Measurements from ENCODE around the gene ZNF273. TPM values are rescaled to one million over a fixed set of nuclear protein-coding genes. Genes with fewer than 3 reads are reported as not detected.

The ZNF273 gene
- polyA plus RNA-seq, 1 of the 3 experiments (the other 2 are of a cell fraction) = 2.3 TPM

- no peak overlapping the region for H3K4me2 ChIP-seq
- H4K20me1 ChIP-seq (ENCODE audit: insufficient read depth) = no peaks in the 10 kb centered on the region
- POLR2A ChIA-PET = no interaction called here
- no peak overlapping the region for H3K27ac ChIP-seq (ENCODE audit: low read depth in 2 of 2, low read length in 1 of 2)
- no peaks in the 10 kb centered on the region for H3K9me2 ChIP-seq
- 63% methylated on average over 9 of the region's 11 CpGs for WGBS (ENCODE audit: low lambda C conversion rate)
- CTCF ChIA-PET = no interaction called here
- no peak overlapping the region for H3K9ac ChIP-seq
- no peaks in the 10 kb centered on the region for H3K36me3 ChIP-seq (replicated peaks in 1 of 2; ENCODE audit: control insufficient read depth in 1 of 2, insufficient read depth in 2 of 2, low read length in 1 of 2)
- DNase-seq = no peak
- no peak overlapping the region for H3K4me3 ChIP-seq (ENCODE audit: low read depth in 2 of 2, low read length in 1 of 2)
- H3F3A ChIP-seq (replicated peaks; ENCODE audit: insufficient read depth) = no peaks in the 10 kb centered on the region
- no peaks in the 10 kb centered on the region for H3K4me1 ChIP-seq (ENCODE audit: control insufficient read depth in 1 of 2, insufficient read depth in 2 of 2, low read depth in 1 of 2, low read length in 1 of 2)
- H3K9me3 ChIP-seq = no peaks in the 10 kb centered on the region
- TF ChIP-seq RCOR1 (IDR thresholded peaks at IDR 0.05; ENCODE audit: low read length) (no peak), MEF2A (IDR thresholded peaks at IDR 0.05; ENCODE audit: borderline replicate concordance, low read depth) (no peak), CHD2 (IDR thresholded peaks at IDR 0.05; ENCODE audit: low read length, partially characterized antibody) (no peak), EZH2phosphoT487 (IDR thresholded peaks at IDR 0.05; ENCODE audit: borderline replicate concordance, low read depth) (no peak), SIN3A (IDR thresholded peaks at IDR 0.05; ENCODE audit: borderline replicate concordance, low read depth, low read length) (no peak)
- TF ChIP-seq, protein P1, sequence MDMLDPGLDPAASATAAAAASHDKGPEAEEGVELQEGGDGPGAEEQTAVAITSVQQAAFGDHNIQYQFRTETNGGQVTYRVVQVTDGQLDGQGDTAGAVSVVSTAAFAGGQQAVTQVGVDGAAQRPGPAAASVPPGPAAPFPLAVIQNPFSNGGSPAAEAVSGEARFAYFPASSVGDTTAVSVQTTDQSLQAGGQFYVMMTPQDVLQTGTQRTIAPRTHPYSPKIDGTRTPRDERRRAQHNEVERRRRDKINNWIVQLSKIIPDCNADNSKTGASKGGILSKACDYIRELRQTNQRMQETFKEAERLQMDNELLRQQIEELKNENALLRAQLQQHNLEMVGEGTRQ (IDR thresholded peaks at IDR 0.05; ENCODE audit: borderline replicate concordance, low read depth, low read length) = no peak
- H3K27me3 ChIP-seq (ENCODE audit: insufficient read depth) = no peaks in the 10 kb centered on the region; the same call in 1 of the 2 replicates
- H3K79me2 ChIP-seq (ENCODE audit: insufficient read depth) = no peaks in the 10 kb centered on the region
- H2AFZ ChIP-seq (ENCODE audit: low read depth) = no peak overlapping the region
Measured at GRCh38 chr7:64868499-64868898, 34.6 kb upstream of the ZNF273 start.

- H3K79me2 ChIP-seq (ENCODE audit: insufficient read depth) = no peaks in the 10 kb centered on the region
- no peak overlapping the region for H2AFZ ChIP-seq (ENCODE audit: low read depth)
- POLR2A ChIA-PET = no interaction called here
- H3F3A ChIP-seq (replicated peaks; ENCODE audit: insufficient read depth) = no peaks in the 10 kb centered on the region
- no peaks in the 10 kb centered on the region for H3K36me3 ChIP-seq (replicated peaks in 1 of 2; ENCODE audit: control insufficient read depth in 1 of 2, insufficient read depth in 2 of 2, low read length in 1 of 2)
- TF ChIP-seq ELF1 (IDR thresholded peaks at IDR 0.05) (no peak), TEAD4 (IDR thresholded peaks at IDR 0.05; ENCODE audit: borderline replicate concordance, insufficient read depth) (no peak), MXI1 (IDR thresholded peaks at IDR 0.05; ENCODE audit: low read depth, low read length) (no peak), TAF1 (IDR thresholded peaks at IDR 0.05; ENCODE audit: borderline replicate concordance, low read depth, low read length) (no peak), RCOR1 (IDR thresholded peaks at IDR 0.05; ENCODE audit: low read length) (no peak), FOSL2 (IDR thresholded peaks at IDR 0.05; ENCODE audit: borderline replicate concordance, low read depth) (no peak), EP300 (IDR thresholded peaks at IDR 0.05; ENCODE audit: borderline replicate concordance in 1 of 2, low read depth in 1 of 2, low read length in 1 of 2) (no peak), FOXJ3 (CRISPR knock-in tag; IDR thresholded peaks at IDR 0.05) (no peak), FOXM1 (IDR thresholded peaks at IDR 0.05; ENCODE audit: low read depth) (no peak), RXRA (IDR thresholded peaks at IDR 0.05; ENCODE audit: borderline replicate concordance, low read depth) (no peak), IRF3 (IDR thresholded peaks at IDR 0.05; ENCODE audit: low read depth, low read length) (no peak)
- TF ChIP-seq, protein P2, sequence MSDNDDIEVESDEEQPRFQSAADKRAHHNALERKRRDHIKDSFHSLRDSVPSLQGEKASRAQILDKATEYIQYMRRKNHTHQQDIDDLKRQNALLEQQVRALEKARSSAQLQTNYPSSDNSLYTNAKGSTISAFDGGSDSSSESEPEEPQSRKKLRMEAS (IDR thresholded peaks at IDR 0.05; ENCODE audit: low read depth) = no peak
- TF ChIP-seq, protein P3, sequence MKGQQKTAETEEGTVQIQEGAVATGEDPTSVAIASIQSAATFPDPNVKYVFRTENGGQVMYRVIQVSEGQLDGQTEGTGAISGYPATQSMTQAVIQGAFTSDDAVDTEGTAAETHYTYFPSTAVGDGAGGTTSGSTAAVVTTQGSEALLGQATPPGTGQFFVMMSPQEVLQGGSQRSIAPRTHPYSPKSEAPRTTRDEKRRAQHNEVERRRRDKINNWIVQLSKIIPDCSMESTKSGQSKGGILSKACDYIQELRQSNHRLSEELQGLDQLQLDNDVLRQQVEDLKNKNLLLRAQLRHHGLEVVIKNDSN (IDR thresholded peaks at IDR 0.05; ENCODE audit: borderline replicate concordance, low read depth) = no peak
- H3K9me3 ChIP-seq = no peaks in the 10 kb centered on the region
- 12% methylated on average over 8 of the region's 8 CpGs for WGBS (ENCODE audit: low lambda C conversion rate)
- CTCF ChIA-PET = no interaction called here
- H3K9ac ChIP-seq = no peak overlapping the region
- H3K9me2 ChIP-seq = no peaks in the 10 kb centered on the region
- H3K4me1 ChIP-seq (ENCODE audit: control insufficient read depth in 1 of 2, insufficient read depth in 2 of 2, low read depth in 1 of 2, low read length in 1 of 2) = no peaks in the 10 kb centered on the region
- H3K27me3 ChIP-seq (ENCODE audit: insufficient read depth) = no peaks in the 10 kb centered on the region; the same call in 1 of the 2 replicates
- H3K4me3 ChIP-seq (ENCODE audit: low read depth in 2 of 2, low read length in 1 of 2) = no peak overlapping the region
- H3K27ac ChIP-seq (ENCODE audit: low read depth in 2 of 2, low read length in 1 of 2) = no peak overlapping the region
- peak; percentile 28 for DNase-seq
- H4K20me1 ChIP-seq (ENCODE audit: insufficient read depth) = no peaks in the 10 kb centered on the region
- no peak overlapping the region for H3K4me2 ChIP-seq
Measured at GRCh38 chr7:64869121-64869725, 33.9 kb upstream of the ZNF273 start.

All from SK-N-SH (cell line).